ENCODE data around the gene CHAT. TPM values are rescaled to one million over a fixed set of nuclear protein-coding genes. Genes with fewer than 3 reads are reported as not detected.

Gene CHAT
- 0.03 TPM for polyA plus RNA-seq (2013, experiment 1 of 2)
- polyA plus RNA-seq (2013, experiment 2 of 2) = not detected

GRCh38 chr10:49613882-49614241 is at the start of gene CHAT:
CHAT (plus strand) TSS chr10:49614037; CDS start chr10:49614190, 153 bp downstream.
- Histone ChIP-seq H4K8ac (ENCODE audit: low read depth, low read length) (no peak within 1 kb of the TSS), H3K36me3 (replicated peaks in 1 of 2; ENCODE audit: control insufficient read depth in 2 of 2, insufficient read depth in 2 of 2, low read length in 2 of 2) (no peaks in the 10 kb centered on the region), H3K4me3 (ENCODE audit: low read length in 2 of 2) (peak within 1 kb of the TSS in 1 of 2 donors; percentile 67), H2BK12ac (ENCODE audit: low read length) (no peak within 1 kb of the TSS), H3K14ac (ENCODE audit: low read length) (peak within 1 kb of the TSS; percentile 71), H2BK120ac (ENCODE audit: low read depth, low read length) (no peak within 1 kb of the TSS), H2BK5ac (ENCODE audit: low read length) (no peak within 1 kb of the TSS), H3K23ac (ENCODE audit: low read depth, low read length, poor library complexity) (peak within 1 kb of the TSS; percentile 80), H3K9me3 (replicated peaks in 1 of 2; ENCODE audit: control insufficient read depth in 2 of 2, insufficient read depth in 1 of 2, low read depth in 1 of 2, low read length in 2 of 2) (peaks cover 6 to 7% of the 10 kb centered on the region in 2 donors), H2BK15ac (ENCODE audit: low read length) (no peak within 1 kb of the TSS), H3K18ac (ENCODE audit: low read length) (peak within 1 kb of the TSS; percentile 66), H3K4ac (ENCODE audit: low read length) (no peak within 1 kb of the TSS), H3K4me2 (ENCODE audit: insufficient read depth, low read length, poor library complexity, severe bottlenecking) (peak within 1 kb of the TSS; percentile 55), H4K91ac (ENCODE audit: low read depth, low read length, poor library complexity) (no peak within 1 kb of the TSS), H3K27me3 (ENCODE audit: control insufficient read depth in 3 of 3, insufficient read depth in 3 of 3, low read depth in 1 of 3, low read length in 3 of 3) (peaks cover 41 to 97% (median 76%) of the 10 kb centered on the region in 3 experiments), H3K79me1 (ENCODE audit: low read depth, low read length) (peaks cover 6% of the 10 kb centered on the region), H3K9ac (ENCODE audit: low read depth, low read length, poor library complexity) (peak within 1 kb of the TSS; percentile 37), H2AFZ (ENCODE audit: low read length) (no peak within 1 kb of the TSS), H2AK5ac (ENCODE audit: low read depth, low read length) (peak within 1 kb of the TSS; percentile 10), H3K27ac (replicated peaks; ENCODE audit: low read length) (no peak within 1 kb of the TSS), H3K4me1 (ENCODE audit: control insufficient read depth in 2 of 2, insufficient read depth in 1 of 2, low read depth in 1 of 2, low read length in 2 of 2) (peaks cover 4 to 25% of the 10 kb centered on the region in 2 donors)
- DNase-seq (ENCODE audit: low spot score) = no peak
- WGBS, 2 donors (ENCODE audit: extremely low coverage in 2 of 2, insufficient read length in 2 of 2, insufficient replicate concordance in 1 of 2) = no CpG with 5 or more reads among the region's 10 CpGs

- no peak overlapping the region for H2AK5ac ChIP-seq (ENCODE audit: low read depth, low read length)
- peaks cover 0 to 1% of the 10 kb centered on the region in 2 donors for H3K4me1 ChIP-seq (ENCODE audit: control insufficient read depth in 2 of 2, insufficient read depth in 1 of 2, low read depth in 1 of 2, low read length in 2 of 2)
- H3K4me2 ChIP-seq (ENCODE audit: insufficient read depth, low read length, poor library complexity, severe bottlenecking) = no peak overlapping the region
- H3K4me3 ChIP-seq (ENCODE audit: low read length in 2 of 2) = no peak overlapping the region
- no CpG with 5 or more reads among the region's 4 CpGs for WGBS, 2 donors (ENCODE audit: extremely low coverage in 2 of 2, insufficient read length in 2 of 2, insufficient replicate concordance in 1 of 2)
- H2BK12ac ChIP-seq (ENCODE audit: low read length) = no peak overlapping the region
- no peak overlapping the region for H4K91ac ChIP-seq (ENCODE audit: low read depth, low read length, poor library complexity)
- H3K14ac ChIP-seq (ENCODE audit: low read length) = no peak overlapping the region
- H3K36me3 ChIP-seq (replicated peaks in 1 of 2; ENCODE audit: control insufficient read depth in 2 of 2, insufficient read depth in 2 of 2, low read length in 2 of 2) = no peaks in the 10 kb centered on the region
- H3K27me3 ChIP-seq (ENCODE audit: control insufficient read depth in 3 of 3, insufficient read depth in 3 of 3, low read depth in 1 of 3, low read length in 3 of 3) = peaks cover 0 to 8% (median 0%) of the 10 kb centered on the region in 3 experiments
- H3K23ac ChIP-seq (ENCODE audit: low read depth, low read length, poor library complexity) = no peak overlapping the region
- H2AFZ ChIP-seq (ENCODE audit: low read length) = no peak overlapping the region
- no peak overlapping the region for H3K18ac ChIP-seq (ENCODE audit: low read length)
- H2BK5ac ChIP-seq (ENCODE audit: low read length) = no peak overlapping the region
- DNase-seq (ENCODE audit: low spot score) = no peak
- H3K79me1 ChIP-seq (ENCODE audit: low read depth, low read length) = no peaks in the 10 kb centered on the region
- H3K9me3 ChIP-seq (replicated peaks in 1 of 2; ENCODE audit: control insufficient read depth in 2 of 2, insufficient read depth in 1 of 2, low read depth in 1 of 2, low read length in 2 of 2) = no peaks in the 10 kb centered on the region
- no peak overlapping the region for H3K9ac ChIP-seq (ENCODE audit: low read depth, low read length, poor library complexity)
- H2BK15ac ChIP-seq (ENCODE audit: low read length) = no peak overlapping the region
- no peak overlapping the region for H4K8ac ChIP-seq (ENCODE audit: low read depth, low read length)
- H3K4ac ChIP-seq (ENCODE audit: low read length) = no peak overlapping the region
- no peak overlapping the region for H3K27ac ChIP-seq (replicated peaks; ENCODE audit: low read length)
- no peak overlapping the region for H2BK120ac ChIP-seq (ENCODE audit: low read depth, low read length)
These were observed 49.3 kb upstream of the CHAT start for GRCh38 chr10:49564461-49565009.

- no peak overlapping the region for H3K4me3 ChIP-seq (ENCODE audit: low read length in 2 of 2)
- no CpG with 5 or more reads among the region's 1 CpG for WGBS, 2 donors (ENCODE audit: extremely low coverage in 2 of 2, insufficient read length in 2 of 2, insufficient replicate concordance in 1 of 2)
These were observed 46.0 kb upstream of the CHAT start for GRCh38 chr10:49567810-49568209.

DNA sequence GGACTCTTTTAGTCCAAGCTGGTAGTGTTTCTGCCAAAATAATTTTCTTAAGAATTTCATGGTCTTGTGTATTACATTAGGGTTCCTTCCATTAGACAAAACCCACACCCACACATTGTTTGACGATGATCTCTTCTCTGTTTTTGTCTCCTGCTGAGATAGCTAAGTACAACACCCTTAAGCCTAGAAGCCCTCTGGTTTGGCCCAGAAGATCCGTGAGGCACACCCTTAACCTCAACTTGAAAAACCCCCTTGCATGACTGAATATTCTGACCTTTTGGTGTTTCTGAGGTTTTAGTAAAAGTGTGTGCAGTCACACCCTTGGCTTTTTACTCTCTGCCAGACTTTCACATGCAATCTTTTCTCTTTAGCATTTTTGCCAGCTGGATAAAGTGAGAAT is 45.6 kb upstream of the CHAT start:
- Histone ChIP-seq H4K8ac (ENCODE audit: low read depth, low read length) (no peak overlapping the region), H3K14ac (ENCODE audit: low read length) (no peak overlapping the region), H3K4ac (ENCODE audit: low read length) (no peak overlapping the region), H2AK5ac (ENCODE audit: low read depth, low read length) (no peak overlapping the region), H2BK12ac (ENCODE audit: low read length) (no peak overlapping the region), H3K9ac (ENCODE audit: low read depth, low read length, poor library complexity) (no peak overlapping the region), H3K27me3 (ENCODE audit: control insufficient read depth in 3 of 3, insufficient read depth in 3 of 3, low read depth in 1 of 3, low read length in 3 of 3) (peaks cover 0 to 18% (median 0%) of the 10 kb centered on the region in 3 experiments), H3K9me3 (replicated peaks in 1 of 2; ENCODE audit: control insufficient read depth in 2 of 2, insufficient read depth in 1 of 2, low read depth in 1 of 2, low read length in 2 of 2) (no peaks in the 10 kb centered on the region), H3K79me1 (ENCODE audit: low read depth, low read length) (no peaks in the 10 kb centered on the region), H3K4me1 (ENCODE audit: control insufficient read depth in 2 of 2, insufficient read depth in 1 of 2, low read depth in 1 of 2, low read length in 2 of 2) (no peaks in the 10 kb centered on the region), H3K4me2 (ENCODE audit: insufficient read depth, low read length, poor library complexity, severe bottlenecking) (no peak overlapping the region), H3K18ac (ENCODE audit: low read length) (no peak overlapping the region), H2BK120ac (ENCODE audit: low read depth, low read length) (no peak overlapping the region), H4K91ac (ENCODE audit: low read depth, low read length, poor library complexity) (no peak overlapping the region), H3K4me3 (ENCODE audit: low read length in 2 of 2) (no peak overlapping the region), H3K36me3 (replicated peaks in 1 of 2; ENCODE audit: control insufficient read depth in 2 of 2, insufficient read depth in 2 of 2, low read length in 2 of 2) (no peaks in the 10 kb centered on the region), H2BK15ac (ENCODE audit: low read length) (no peak overlapping the region), H3K23ac (ENCODE audit: low read depth, low read length, poor library complexity) (no peak overlapping the region), H3K27ac (replicated peaks; ENCODE audit: low read length) (no peak overlapping the region), H2AFZ (ENCODE audit: low read length) (no peak overlapping the region), H2BK5ac (ENCODE audit: low read length) (no peak overlapping the region)
- no peak for DNase-seq (ENCODE audit: low spot score)
- no CpG with 5 or more reads among the region's 2 CpGs for WGBS, 2 donors (ENCODE audit: extremely low coverage in 2 of 2, insufficient read length in 2 of 2, insufficient replicate concordance in 1 of 2)

More at GRCh38 chr10:49567810-49568209, 46.0 kb upstream of the CHAT start:
- no peak overlapping the region for H3K27ac ChIP-seq (replicated peaks; ENCODE audit: low read length)
- H2AK5ac ChIP-seq (ENCODE audit: low read depth, low read length) = no peak overlapping the region
- H4K8ac ChIP-seq (ENCODE audit: low read depth, low read length) = no peak overlapping the region
- no peak overlapping the region for H2BK12ac ChIP-seq (ENCODE audit: low read length)
- no peak overlapping the region for H3K14ac ChIP-seq (ENCODE audit: low read length)
- H3K4me1 ChIP-seq (ENCODE audit: control insufficient read depth in 2 of 2, insufficient read depth in 1 of 2, low read depth in 1 of 2, low read length in 2 of 2) = no peaks in the 10 kb centered on the region
- H2AFZ ChIP-seq (ENCODE audit: low read length) = no peak overlapping the region
- no peak overlapping the region for H2BK120ac ChIP-seq (ENCODE audit: low read depth, low read length)
- no peak overlapping the region for H3K4me2 ChIP-seq (ENCODE audit: insufficient read depth, low read length, poor library complexity, severe bottlenecking)
- no peaks in the 10 kb centered on the region for H3K36me3 ChIP-seq (replicated peaks in 1 of 2; ENCODE audit: control insufficient read depth in 2 of 2, insufficient read depth in 2 of 2, low read length in 2 of 2)
- H3K9me3 ChIP-seq (replicated peaks in 1 of 2; ENCODE audit: control insufficient read depth in 2 of 2, insufficient read depth in 1 of 2, low read depth in 1 of 2, low read length in 2 of 2) = no peaks in the 10 kb centered on the region
- no peak overlapping the region for H2BK15ac ChIP-seq (ENCODE audit: low read length)
- H3K27me3 ChIP-seq (ENCODE audit: control insufficient read depth in 3 of 3, insufficient read depth in 3 of 3, low read depth in 1 of 3, low read length in 3 of 3) = peaks cover 0 to 18% (median 0%) of the 10 kb centered on the region in 3 experiments
- H3K23ac ChIP-seq (ENCODE audit: low read depth, low read length, poor library complexity) = no peak overlapping the region
- DNase-seq (ENCODE audit: low spot score) = no peak
- no peak overlapping the region for H4K91ac ChIP-seq (ENCODE audit: low read depth, low read length, poor library complexity)
- no peak overlapping the region for H2BK5ac ChIP-seq (ENCODE audit: low read length)
- H3K4ac ChIP-seq (ENCODE audit: low read length) = no peak overlapping the region
- H3K79me1 ChIP-seq (ENCODE audit: low read depth, low read length) = no peaks in the 10 kb centered on the region
- no peak overlapping the region for H3K18ac ChIP-seq (ENCODE audit: low read length)
- no peak overlapping the region for H3K9ac ChIP-seq (ENCODE audit: low read depth, low read length, poor library complexity)
